Activated CD4-positive, alpha-beta T cell treated with anti-CD3 and anti-CD28 coated beads for 24 hours (primary cell): ENCODE results near the gene PSORS1C2.
A peak's percentile ranks its signal among the peaks of the same experiment; 100 is the strongest.

Experiments used
- DNase-seq, 2 donors: peaks; one replicate each; pipeline ENCODE4 v3.0.0-alpha.2; 2020; ENCODE audit warnings: low read depth in 2 of 2

PSORS1C2 gene

GRCh38 chr6:31114541-31114878 is 24.4 kb downstream of the PSORS1C2 start, which contains the start of gene PSORS1C1:
TSS of gene PSORS1C1 (plus strand) at chr6:31114800. CDS start at chr6:31129633, 14,833 bp downstream.
- DNase-seq: no peak

- no peak for DNase-seq
Measured at GRCh38 chr6:31113861-31114540, 24.9 kb downstream of the PSORS1C2 start.

- no peak for DNase-seq
Measured at GRCh38 chr6:31112478-31112877, 26.4 kb downstream of the PSORS1C2 start, which contains the start of gene C6orf15. TSS of gene C6orf15 (minus strand) at chr6:31112575. CDS start at chr6:31112555, 20 bp downstream.

GRCh38 chr6:31111712-31112111 is 27.2 kb downstream of the PSORS1C2 start:
- no peak for DNase-seq

- no peak for DNase-seq
Measured at GRCh38 chr6:31110825-31111582, 27.9 kb downstream of the PSORS1C2 start.

GRCh38 chr6:31107052-31107451 is 31.8 kb downstream of the PSORS1C2 start:
- no peak for DNase-seq

- DNase-seq: no peak
Measured at GRCh38 chr6:31103136-31103535, 35.7 kb downstream of the PSORS1C2 start.

- DNase-seq: no peak
Measured at GRCh38 chr6:31098449-31098938, 40.4 kb downstream of the PSORS1C2 start.

- no peak for DNase-seq
Measured at GRCh38 chr6:31096656-31097055, 42.2 kb downstream of the PSORS1C2 start.

GRCh38 chr6:31096215-31096614 is 42.7 kb downstream of the PSORS1C2 start:
- no peak for DNase-seq

- peak in 1 of 2 donors; percentile 9 for DNase-seq
Measured at GRCh38 chr6:31094389-31094881, 44.4 kb downstream of the PSORS1C2 start.

GRCh38 chr6:31092769-31093505 is 45.9 kb downstream of the PSORS1C2 start:
- DNase-seq: no peak

- DNase-seq: no peak
Measured at GRCh38 chr6:31092238-31092637, 46.6 kb downstream of the PSORS1C2 start.

- no peak for DNase-seq
Measured at GRCh38 chr6:31091680-31092079, 47.2 kb downstream of the PSORS1C2 start.

GRCh38 chr6:31090973-31091364 is 47.9 kb downstream of the PSORS1C2 start:
- DNase-seq: no peak

- no peak for DNase-seq
Measured at GRCh38 chr6:31090275-31090972, 48.4 kb downstream of the PSORS1C2 start.
